Right renal cortex interstitium (tissue), 3 donors: ENCODE data around the gene UCP2. TPM values are rescaled to one million over a fixed set of nuclear protein-coding genes. Genes with fewer than 3 reads are reported as not detected.
"Not testable (repeated sequence)": the region's sequence is repeated elsewhere in the genome, so short reads cannot be mapped to it uniquely, and the experiment has no call there.

Experiments
- DNase-seq, 3 donors: peaks; one replicate each; pipeline ENCODE4 v3.0.0-alpha.2; 2013; ENCODE audit warnings: low read depth in 3 of 3, low spot score in 2 of 3
- polyA plus RNA-seq, 3 donors: library from polyadenylated mRNA; unstranded; fragments of 120-200 nt; gene quantifications; one replicate each; pipeline ENCODE4 v1.2.1, GENCODE V29; 2013; ENCODE audit not compliant: insufficient read length in 3 of 3

UCP2 gene
- polyA plus RNA-seq, 3 donors, result 51.1 to 64.2 (median 62.0) TPM

GRCh38 chr11:73946798-73947458 is 35.7 kb downstream of the UCP2 start:
- no peak for DNase-seq

- no peak for DNase-seq
These were observed 37.2 kb downstream of the UCP2 start for GRCh38 chr11:73945396-73945795.

DNA sequence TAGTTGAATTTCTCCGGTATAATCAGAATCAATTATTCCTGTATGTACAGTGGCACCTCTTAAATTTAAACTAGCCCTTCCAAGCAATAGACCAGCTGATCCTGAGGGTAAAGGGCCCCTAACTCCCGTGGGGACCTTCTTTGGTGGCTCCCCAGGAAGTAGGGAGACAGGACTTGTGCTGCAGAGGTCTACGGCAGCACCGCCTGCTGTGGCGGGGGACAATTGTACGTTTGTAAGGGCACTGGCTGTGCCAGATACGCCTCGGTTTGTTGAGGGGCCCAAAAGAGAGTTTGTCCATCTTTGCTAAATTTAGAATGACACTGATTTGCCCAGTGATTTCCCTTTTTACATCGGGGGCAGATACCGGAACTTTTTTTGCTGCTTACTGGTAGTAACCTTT is 37.7 kb downstream of the UCP2 start:
- DNase-seq, result no peak

GRCh38 chr11:73944085-73944484 is 38.6 kb downstream of the UCP2 start:
- DNase-seq, result no peak

GRCh38 chr11:73942010-73942409 is 40.6 kb downstream of the UCP2 start:
- DNase-seq, result no peak

DNA sequence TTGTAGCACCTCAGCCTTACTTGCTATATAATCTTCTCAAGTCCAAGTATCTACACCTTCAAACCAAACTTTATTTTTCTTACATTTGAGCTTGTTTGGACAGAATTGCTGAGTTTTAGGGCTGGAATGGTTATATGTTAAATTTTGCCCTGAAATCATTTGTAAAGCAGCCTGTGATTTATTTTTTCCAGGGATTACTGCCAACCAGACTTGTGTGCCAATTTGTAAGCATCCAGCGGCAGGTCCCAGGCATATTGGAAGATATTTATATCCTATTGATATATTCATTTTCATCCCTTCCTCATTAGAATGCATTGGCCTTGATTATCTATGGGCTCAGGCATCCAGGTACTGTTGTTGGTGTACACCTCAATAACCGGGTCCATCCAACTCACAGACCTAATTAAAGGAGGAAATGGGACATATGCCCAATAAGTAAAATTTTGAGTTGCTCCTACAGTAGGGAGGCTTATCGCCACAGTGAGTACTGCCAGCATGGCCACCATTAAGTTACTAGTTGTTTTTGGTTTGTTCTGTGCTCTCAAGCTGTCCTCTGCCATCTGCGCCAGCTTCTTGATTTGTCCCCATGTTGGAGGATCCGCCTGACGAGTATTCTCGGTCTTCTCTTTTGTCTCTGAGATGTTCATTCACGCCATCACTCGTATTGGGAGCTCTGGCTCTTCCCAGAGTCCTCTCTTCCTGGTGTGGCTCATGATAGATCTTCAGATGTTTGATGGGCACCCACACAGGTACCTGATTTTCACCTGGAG is 41.7 kb downstream of the UCP2 start:
- DNase-seq, result no peak

- no peak for DNase-seq
These were observed 43.5 kb downstream of the UCP2 start for GRCh38 chr11:73939096-73939495.

- DNase-seq, result not testable (repeated sequence)
These were observed 46.6 kb downstream of the UCP2 start for GRCh38 chr11:73936047-73936446.

DNA sequence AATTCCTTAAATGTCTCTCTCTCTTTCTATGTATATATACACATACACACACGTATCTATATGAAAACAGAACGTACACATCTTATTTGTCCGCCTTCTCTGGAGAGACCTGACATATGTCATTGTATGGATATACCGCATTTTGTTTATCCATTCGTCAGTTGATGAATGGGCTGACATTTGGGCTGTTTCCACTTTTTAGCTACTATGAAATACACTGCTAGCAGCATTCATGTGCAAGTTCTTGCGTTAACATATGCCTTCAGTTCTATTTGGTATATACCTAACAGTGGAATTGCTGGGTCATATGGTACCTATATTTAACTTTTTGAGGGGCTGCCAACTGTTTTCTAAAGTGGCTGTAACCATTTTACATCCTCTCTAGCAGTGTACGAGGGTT is 49.9 kb downstream of the UCP2 start:
- no peak for DNase-seq

- no peak for DNase-seq
These were observed 50.7 kb downstream of the UCP2 start for GRCh38 chr11:73931951-73932350.

GRCh38 chr11:73931039-73931645 is 51.5 kb downstream of the UCP2 start:
- no peak for DNase-seq

DNA sequence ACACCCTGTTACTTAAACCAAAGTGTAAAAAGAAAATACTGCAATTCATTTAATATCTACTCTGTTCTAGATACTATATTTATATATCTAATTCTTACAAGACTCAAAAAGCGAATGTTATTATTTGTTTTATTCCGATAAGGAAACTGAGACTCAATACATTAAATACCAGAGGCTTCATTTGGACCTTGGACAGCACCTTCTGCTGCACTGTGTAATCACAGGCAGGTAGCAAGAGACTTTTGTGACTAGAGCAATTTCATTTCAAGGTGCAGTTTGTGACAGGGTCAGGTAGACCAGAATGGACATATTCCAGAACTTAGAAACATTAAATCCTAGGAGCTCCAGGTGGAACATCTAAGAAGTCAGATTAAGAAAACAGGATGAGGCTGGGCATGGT is 53.3 kb downstream of the UCP2 start:
- DNase-seq, result no peak

Other genes starting within 250 kb of the UCP2 start
- gene RAB6A, start 221.8 kb downstream of the UCP2 start, polyA plus RNA-seq, result 100 to 1,000 TPM; 128 to 141 (median 136) TPM
- gene MRPL48, start 195.0 kb downstream of the UCP2 start, polyA plus RNA-seq, result 10 to 100 TPM; 73.3 to 75.1 (median 74.2) TPM
- gene COA4, start 106.0 kb downstream of the UCP2 start, polyA plus RNA-seq, result 10 to 100 TPM; 65.5 to 73.4 (median 70.8) TPM
- 10 to 100 TPM; 29.0 to 37.2 (median 36.3) TPM for gene PAAF1, start 105.8 kb downstream of the UCP2 start, polyA plus RNA-seq
- 1 to 10 TPM; 2.7 to 5.1 (median 3.8) TPM for gene DNAJB13, start 31.8 kb downstream of the UCP2 start, polyA plus RNA-seq
- gene UCP3, start 26.2 kb upstream of the UCP2 start, polyA plus RNA-seq, result 1 to 10 TPM; 1.4 to 1.7 (median 1.7) TPM
- gene C2CD3, start 188.2 kb upstream of the UCP2 start, polyA plus RNA-seq, result 10 to 100 TPM; 20.5 to 24.3 (median 21.8) TPM
- gene PPME1, start 188.4 kb upstream of the UCP2 start, polyA plus RNA-seq, result 10 to 100 TPM; 37.1 to 40.2 (median 38.7) TPM